Activated T-cell treated with anti-CD3 and anti-CD28 coated beads for 1 hour (primary cell): Measurements from ENCODE around the gene TINAGL1.
A peak's percentile ranks its signal among the peaks of the same experiment; 100 is the strongest.

Experiments used
- DNase-seq: peaks from one replicate; pipeline ENCODE4 v3.0.0-alpha.2; 2020; ENCODE audit warnings: low read depth

Gene TINAGL1

GRCh38 chr1:31576201-31576669 lies at the start of gene TINAGL1:
Gene TINAGL1 (plus strand): TSS chr1:31576515. CDS start chr1:31577149, 634 bp downstream.
- DNase-seq = no peak

DNA sequence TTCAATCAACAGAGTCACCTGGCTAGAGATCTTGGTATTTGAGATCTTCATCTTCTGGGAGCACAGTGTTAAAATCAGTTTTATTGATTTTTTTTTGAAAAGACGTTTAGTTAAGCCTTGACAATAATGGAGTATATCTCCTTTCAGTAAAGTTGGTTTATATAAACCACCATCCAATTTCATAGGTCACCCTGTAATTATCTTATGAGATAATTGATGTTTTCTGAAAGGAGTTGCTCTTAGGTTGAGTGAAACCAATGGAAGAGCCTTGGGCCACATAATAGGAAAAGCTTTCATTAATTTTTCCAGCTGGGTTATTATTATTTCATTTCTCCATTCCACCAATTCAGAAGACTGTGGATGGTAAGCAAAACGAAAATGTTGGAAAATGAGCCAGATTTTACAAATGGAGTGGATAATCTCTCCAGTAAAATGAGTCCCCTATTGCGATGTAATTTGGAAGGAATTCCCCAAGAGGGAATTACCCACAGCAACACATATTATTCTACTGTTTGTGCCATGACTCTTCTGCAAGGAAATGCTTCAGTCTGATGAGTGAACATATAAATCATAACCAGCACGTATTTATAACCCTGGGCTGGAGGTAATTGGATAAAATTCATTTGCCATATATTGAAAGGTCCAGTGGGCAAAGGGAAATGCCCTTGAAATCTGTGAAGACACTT lies 46.2 kb upstream of the TINAGL1 start:
- no peak for DNase-seq

DNA sequence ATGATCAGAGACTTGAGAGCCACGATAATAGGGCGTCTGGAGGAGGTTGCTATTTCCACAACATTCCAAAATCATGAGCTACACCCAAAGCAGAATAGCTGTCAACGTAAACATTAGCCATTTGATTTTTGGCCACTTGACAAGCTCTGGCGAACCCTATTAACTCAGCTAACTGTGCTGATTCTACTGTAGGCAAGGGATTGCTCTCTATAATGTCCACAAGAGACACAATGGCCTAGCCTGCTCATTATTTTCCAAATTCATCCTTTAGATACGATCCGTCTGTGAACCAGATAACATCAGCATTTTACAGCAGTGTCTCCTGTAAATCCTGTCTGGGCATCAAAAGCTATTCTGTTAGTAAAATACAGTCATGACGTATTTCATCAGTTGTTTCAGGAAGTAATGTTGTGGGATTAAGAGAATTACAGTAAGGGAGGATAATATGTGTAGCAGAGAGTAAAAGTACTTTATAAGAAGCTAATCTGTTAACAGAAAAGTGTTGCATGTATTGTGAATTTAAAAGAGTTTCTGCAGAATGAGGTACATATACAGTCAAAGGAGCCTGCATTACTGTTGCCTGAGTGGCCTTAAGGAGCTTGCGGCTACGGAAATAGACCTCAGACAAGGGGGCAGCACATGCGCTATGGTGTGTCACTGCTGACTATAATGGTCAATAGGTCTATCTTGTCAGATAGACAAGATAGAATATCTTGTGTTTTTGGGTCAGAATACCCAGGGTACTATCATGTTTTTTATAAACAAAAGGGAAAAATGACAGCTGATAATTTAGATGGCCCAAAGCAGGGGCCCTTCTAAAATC lies 44.9 kb upstream of the TINAGL1 start:
- DNase-seq = no peak

DNA sequence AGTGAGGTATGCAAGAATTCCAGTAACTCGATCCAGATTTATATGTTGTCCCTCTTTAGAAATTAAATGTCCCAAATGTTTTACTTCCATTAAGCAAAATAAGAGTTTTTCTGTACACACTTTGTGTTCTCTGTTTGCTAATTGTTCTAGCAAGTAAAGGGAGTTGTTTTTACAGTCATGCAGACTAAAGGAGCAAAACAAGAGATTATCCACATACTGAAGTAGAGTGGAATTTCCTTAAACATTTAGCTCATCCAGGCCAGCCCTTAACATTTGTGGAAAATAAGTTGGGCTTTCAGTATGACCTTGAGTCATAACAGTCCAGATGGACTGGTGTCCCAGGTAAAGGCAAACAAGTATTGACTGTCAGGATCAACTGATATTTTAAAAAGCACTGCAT lies 44.1 kb upstream of the TINAGL1 start:
- no peak for DNase-seq

- DNase-seq = no peak
Measured at GRCh38 chr1:31535561-31535960, 40.8 kb upstream of the TINAGL1 start.

DNA sequence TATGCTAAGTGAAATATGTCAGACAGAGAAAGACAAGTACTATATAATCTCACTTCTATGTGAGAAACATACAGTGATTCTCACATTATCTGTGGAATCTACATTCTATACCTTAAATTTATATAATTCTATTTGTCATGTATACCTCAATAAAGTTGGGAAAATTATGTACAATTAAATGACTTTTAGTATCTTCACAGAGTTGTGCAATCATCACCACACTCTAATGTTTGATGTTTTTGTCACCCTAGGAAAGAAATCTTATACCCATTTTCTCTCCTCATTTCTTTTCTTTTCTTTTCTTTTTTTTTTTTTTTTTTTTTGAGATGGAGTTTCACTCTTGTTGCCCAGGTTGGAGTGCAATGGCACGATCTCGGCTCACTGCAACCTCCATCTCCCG lies 37.0 kb upstream of the TINAGL1 start:
- DNase-seq = no peak

GRCh38 chr1:31541194-31541593 lies 35.1 kb upstream of the TINAGL1 start:
- DNase-seq = no peak

DNA sequence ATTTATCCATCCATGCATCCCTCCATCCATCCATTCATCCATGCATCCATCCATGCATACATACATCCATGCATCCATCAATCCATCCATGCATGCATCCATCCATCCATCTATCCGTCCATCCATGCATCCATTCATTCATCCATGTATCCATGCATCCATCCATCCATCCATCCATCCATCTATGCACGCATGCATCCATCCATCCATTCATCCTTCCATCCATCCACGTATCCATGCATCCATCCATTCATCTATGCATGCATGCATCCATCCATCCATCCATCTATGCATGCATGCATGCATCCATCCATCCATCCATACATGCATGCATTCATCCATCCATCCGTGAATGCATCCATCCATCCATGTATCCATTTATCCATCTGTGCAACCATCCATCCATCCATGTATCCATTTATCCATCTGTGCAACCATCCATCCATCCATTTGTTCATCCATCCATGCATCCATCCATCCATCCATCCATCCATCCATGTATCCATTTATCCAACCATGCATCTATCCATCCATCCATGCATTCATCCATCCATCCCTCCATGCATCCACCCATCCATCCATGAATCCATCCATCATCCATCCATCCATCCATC lies 30.3 kb upstream of the TINAGL1 start:
- no peak for DNase-seq

DNA sequence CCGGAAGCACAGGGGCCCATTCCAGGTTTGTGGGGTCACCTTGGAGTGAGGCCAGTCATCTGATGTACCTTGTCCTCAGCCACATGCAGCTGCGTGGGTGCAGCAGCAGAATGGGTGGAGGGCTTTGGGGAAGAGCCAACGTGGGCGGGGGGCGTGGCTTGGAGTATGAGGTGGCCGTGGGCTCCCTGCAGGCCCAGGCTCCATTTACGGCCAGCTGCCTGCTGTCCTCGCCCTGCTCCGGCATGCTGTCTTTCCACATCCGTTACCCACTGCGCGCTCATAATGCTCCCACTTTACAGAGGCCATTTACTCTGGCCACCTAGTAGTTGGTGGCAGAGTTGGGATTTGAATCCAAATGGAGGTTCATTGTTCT lies 27.8 kb upstream of the TINAGL1 start:
- no peak for DNase-seq

DNA sequence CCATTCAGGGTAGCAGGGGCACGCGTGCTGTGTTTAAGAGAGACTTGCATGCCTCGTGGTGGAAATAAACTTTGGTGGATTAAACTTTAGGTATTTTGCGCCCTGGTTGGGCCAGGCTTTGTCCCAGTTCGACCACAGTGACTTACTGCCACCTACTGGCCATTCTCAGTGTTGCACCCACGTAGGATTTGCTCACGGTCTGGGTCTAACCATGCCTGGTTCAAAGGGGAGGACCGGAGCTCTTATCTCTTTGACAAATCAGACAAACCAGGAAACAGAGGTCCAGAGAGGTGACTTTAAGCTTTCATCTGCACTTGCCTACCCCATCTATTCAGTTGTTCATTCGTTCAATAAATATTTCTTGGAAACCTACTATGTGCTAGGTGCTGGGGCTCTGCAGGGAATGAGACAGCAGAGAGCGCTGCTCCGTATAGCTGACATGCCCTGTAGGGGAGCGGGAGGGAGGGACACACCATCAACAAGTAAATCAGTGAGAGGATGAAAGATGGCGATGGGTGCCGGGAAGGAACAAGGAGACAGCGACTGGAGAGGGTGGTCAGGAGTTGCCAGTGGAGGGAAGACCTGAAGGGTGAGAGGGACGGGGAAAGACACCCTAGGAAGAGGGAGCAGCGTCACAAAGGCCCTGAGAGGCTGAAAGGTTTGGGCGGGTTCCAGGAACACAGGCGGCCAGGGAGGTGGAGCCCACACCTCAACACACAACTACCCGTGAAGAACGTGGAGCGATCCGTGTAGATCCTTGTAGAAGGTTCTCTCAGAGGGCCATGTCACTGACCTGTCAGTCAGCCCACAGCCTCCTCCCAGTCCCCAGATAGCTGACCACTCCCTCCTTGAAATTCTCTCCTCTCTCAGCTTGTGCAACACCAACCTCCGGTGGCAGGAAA lies 27.2 kb upstream of the TINAGL1 start:
- peak; percentile 82 for DNase-seq

- no peak for DNase-seq
Measured at GRCh38 chr1:31549809-31550620, 26.3 kb upstream of the TINAGL1 start.

DNA sequence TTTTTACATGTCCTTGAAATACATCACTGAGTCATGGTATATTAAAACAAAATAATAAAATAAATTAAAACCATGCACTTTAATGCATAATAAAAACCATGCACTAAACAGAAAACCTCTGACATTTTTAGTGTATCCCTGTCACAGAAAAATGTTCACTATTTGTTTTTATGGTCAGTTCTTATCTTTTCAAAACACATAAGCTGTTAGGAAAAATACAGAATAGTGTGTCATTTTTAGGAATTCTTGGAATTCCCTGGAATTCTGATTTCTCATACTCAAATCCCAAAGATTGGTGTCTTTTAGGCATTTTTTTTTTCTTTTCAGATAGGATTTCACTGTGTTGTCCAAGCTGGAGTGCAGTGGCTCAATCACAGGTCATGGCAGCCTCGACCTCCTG lies 25.1 kb upstream of the TINAGL1 start:
- DNase-seq = no peak

- DNase-seq = no peak
Measured at GRCh38 chr1:31552489-31552888, 23.8 kb upstream of the TINAGL1 start.

DNA sequence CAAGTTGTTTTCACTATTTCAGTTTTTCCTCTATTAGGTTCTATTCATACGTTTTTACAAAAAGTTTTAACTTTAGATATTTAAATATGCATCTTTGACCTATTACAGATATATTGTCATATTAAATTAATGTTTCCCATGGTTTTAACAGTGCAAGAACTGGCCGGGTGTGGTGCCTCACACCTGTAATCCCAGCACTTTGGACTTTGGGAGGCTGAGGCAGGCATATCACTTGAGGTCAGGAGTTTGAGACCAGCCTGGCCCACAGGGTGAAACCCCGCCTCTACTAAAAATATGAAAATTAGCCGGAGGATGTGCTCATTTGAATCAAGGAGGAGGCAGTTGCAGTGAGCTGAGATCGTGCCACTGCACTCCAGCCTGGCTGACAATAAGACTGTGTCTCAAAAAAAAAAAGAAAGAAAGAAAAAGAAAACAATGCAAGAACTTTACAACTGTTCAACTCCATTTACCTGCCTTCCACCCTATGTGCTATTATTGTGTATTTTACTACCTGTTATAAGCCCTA lies 19.8 kb upstream of the TINAGL1 start:
- no peak for DNase-seq

GRCh38 chr1:31559715-31560114 lies 16.6 kb upstream of the TINAGL1 start:
- DNase-seq = no peak

DNA sequence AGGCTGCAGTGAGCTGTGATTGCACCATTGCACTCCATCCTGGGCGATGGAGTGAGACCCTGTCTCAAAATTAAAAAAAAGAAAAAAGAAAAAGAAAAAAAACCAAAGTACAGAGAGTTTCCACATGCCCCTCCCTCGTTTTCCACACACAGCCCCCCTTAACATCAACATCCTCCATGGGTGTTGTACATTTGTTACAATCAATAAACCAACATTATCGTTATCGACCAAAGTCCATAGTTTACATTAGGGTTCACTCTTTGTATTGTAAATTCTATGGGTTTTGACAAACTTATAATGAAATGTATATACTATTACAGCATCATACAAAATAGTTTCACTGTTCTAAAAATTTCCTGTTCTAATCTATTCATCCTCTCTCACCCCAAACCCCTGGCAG lies 15.9 kb upstream of the TINAGL1 start:
- no peak for DNase-seq

GRCh38 chr1:31562707-31563360 lies 13.5 kb upstream of the TINAGL1 start:
- no peak for DNase-seq

- DNase-seq = no peak
Measured at GRCh38 chr1:31564606-31564989, 11.7 kb upstream of the TINAGL1 start.

- DNase-seq = no peak
Measured at GRCh38 chr1:31567956-31568570, 8.3 kb upstream of the TINAGL1 start.
